Activated T-cell treated with anti-CD3 and anti-CD28 coated beads, Interleukin-2, amount 50 U/mL, for 72 hours (primary cell): ENCODE data around the gene CCDC69. TPM values are rescaled to one million over a fixed set of nuclear protein-coding genes. Genes with fewer than 3 reads are reported as not detected.

Experiments used
- ATAC-seq, 2 donors: fragments of 150-1000 bp; cut with Tn5 transposase; replicated peaks in 1 of 2; 2 replicates each; pipeline ENCODE4 v1.10.0; 2021; ENCODE audit warnings: moderate library complexity in 2 of 2, mild to moderate bottlenecking in 1 of 2
- DNase-seq, 2 donors: peaks; one replicate each; pipeline ENCODE4 v3.0.0; 2021 to 2022; ENCODE audit warnings: mixed read lengths in 1 of 2
- H3K27ac Mint-ChIP-seq: one replicate; pipeline ENCODE4 v1.8.0; 2022; ENCODE audit warnings: mild to moderate bottlenecking, moderate library complexity, mixed read lengths
- H3K27me3 Mint-ChIP-seq: one replicate; pipeline ENCODE4 v1.8.0; 2022; ENCODE audit warnings: low read depth, mixed read lengths
- H3K36me3 Mint-ChIP-seq, 2 donors: one replicate each; pipeline ENCODE4 v1.8.0; 2022; ENCODE audit warnings: mixed read lengths in 2 of 2, mild to moderate bottlenecking in 1 of 2; ENCODE audit not compliant: insufficient read depth in 2 of 2
- H3K4me1 Mint-ChIP-seq: one replicate; pipeline ENCODE4 v1.8.0; 2022; ENCODE audit warnings: low read depth, mixed read lengths
- H3K4me3 Mint-ChIP-seq, 2 donors: one replicate each; pipeline ENCODE4 v1.8.0; 2022; ENCODE audit warnings: mild to moderate bottlenecking in 2 of 2, mixed read lengths in 2 of 2, moderate library complexity in 2 of 2
- H3K9me3 Mint-ChIP-seq, 2 donors: one replicate each; pipeline ENCODE4 v1.8.0; 2022; ENCODE audit warnings: mixed read lengths in 2 of 2
- total RNA-seq, 2 donors: library from RNA; stranded (reverse); gene quantifications; one replicate each; pipeline ENCODE4 v1.2.3, GENCODE V29; 2022

Gene CCDC69
- total RNA-seq, 2 donors from 2014 or later: 44.8 to 53.1 TPM

DNA sequence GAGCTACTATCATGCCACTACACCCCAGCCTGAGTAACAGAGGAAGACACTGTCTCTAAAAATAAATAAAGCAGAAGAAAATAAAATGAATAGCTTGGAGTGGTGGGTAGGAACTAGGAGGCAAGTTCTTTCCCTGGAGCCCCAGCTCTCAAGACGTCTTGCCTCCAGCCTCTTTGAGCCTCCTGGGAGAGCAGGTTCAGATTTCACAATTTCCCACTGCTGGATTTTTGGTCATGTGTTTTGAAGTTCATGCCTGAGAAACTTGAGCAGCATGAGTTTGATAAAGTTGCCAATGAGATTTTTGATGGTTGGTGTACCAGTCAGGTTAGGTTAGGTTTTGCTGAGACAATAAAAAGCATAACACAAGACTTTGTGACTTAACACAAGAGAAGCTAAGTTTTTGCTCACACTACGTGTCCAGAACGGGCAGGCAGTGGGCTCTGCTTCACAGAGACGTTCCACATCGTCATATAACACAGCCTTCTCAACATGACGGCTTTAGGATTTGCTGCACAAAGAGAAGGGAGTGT is 4.1 kb upstream of the CCDC69 start:
- Mint-ChIP-seq H3K27me3 (no peaks in the 10 kb centered on the region), H3K4me1 (peaks cover 18% of the 10 kb centered on the region), H3K4me3 (no peak overlapping the region), H3K27ac (no peak overlapping the region), H3K9me3 (no peaks in the 10 kb centered on the region), H3K36me3 (no peaks in the 10 kb centered on the region)
- no peak for DNase-seq
- ATAC-seq: no peak

- H3K4me3 Mint-ChIP-seq: peak overlapping the region; percentile 52 to 95
Measured at GRCh38 chr5:151225475-151225874, 1.6 kb upstream of the CCDC69 start.

GRCh38 chr5:151225071-151225470 is 1.2 kb upstream of the CCDC69 start:
- no peak for ATAC-seq
- DNase-seq: no peak
- H3K36me3 Mint-ChIP-seq: peaks cover 5% of the 10 kb centered on the region in 2 donors
- peaks cover 47% of the 10 kb centered on the region for H3K4me1 Mint-ChIP-seq
- H3K9me3 Mint-ChIP-seq: no peaks in the 10 kb centered on the region
- H3K4me3 Mint-ChIP-seq: peak overlapping the region; percentile 52 to 95
- H3K27ac Mint-ChIP-seq: peak overlapping the region; percentile 64
- H3K27me3 Mint-ChIP-seq: no peaks in the 10 kb centered on the region

More at GRCh38 chr5:151225475-151225874, 1.6 kb upstream of the CCDC69 start:
- Mint-ChIP-seq H3K4me1 (peaks cover 43% of the 10 kb centered on the region), H3K27ac (peak overlapping the region; percentile 64), H3K36me3 (peaks cover 5% of the 10 kb centered on the region in 2 donors), H3K9me3 (no peaks in the 10 kb centered on the region), H3K27me3 (no peaks in the 10 kb centered on the region)
- DNase-seq (no peak), ATAC-seq (no peak)

DNA sequence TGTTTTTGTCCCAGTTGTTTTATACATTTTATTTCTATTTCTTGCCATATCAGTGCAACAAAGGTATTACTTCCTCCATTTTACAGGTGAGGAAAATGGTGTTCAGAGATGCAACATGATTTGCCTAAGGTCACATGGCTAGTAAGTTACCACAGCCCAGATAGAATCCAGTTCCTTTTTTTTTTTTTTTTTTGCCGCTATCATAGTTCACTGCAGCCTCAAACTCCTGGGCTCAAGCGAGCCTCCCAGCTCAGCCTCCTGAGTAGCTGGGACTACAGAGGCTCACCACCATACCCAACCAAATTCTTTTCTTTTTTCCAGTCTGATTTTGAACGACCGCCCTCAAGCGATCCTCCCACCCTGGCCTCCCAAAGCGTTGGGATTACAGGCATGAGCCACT is 480 bp upstream of the CCDC69 start:
- no peaks in the 10 kb centered on the region for H3K9me3 Mint-ChIP-seq
- DNase-seq (no peak), ATAC-seq (no peak)
- H3K4me3 Mint-ChIP-seq: peak overlapping the region; percentile 80 to 95
- no peaks in the 10 kb centered on the region for H3K27me3 Mint-ChIP-seq
- H3K27ac Mint-ChIP-seq: peak overlapping the region; percentile 84
- peaks cover 5% of the 10 kb centered on the region in 2 donors for H3K36me3 Mint-ChIP-seq
- H3K4me1 Mint-ChIP-seq: peaks cover 54% of the 10 kb centered on the region

DNA sequence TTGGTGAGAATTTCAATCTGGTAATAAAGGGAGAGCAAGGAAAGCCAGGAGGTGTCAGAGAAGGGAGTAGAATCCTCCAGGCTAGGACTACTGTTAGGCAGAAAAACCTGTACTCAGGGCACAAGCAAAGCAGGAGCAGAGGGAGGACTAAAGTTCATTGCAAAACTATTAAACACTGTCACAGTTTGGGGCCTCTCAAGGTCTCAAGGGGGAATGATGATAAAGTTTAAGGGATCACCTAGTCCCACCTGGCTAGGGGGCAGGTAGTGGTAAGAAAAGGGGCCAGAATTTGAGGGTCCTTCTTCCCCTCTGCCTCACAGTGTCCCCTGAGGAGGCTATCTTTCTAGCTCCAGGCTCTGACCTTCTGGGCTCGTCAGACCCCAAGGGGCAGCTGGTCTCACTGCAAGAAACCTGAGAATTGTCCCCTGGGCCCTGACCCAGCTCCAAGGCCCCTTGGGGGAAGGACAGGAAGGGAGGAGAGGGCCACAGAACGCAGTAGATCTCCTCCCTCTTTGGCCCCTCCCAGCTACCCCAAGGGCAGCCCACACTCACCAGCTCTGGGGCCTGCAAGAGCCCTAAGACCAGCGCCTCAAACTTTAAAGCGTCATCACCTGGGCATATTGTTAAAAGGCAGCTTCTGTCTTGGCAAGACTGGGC is 974 bp downstream of the CCDC69 start:
- peak; percentile 71 to 74 for DNase-seq
- H3K9me3 Mint-ChIP-seq: no peaks in the 10 kb centered on the region
- H3K27me3 Mint-ChIP-seq: no peaks in the 10 kb centered on the region

DNA sequence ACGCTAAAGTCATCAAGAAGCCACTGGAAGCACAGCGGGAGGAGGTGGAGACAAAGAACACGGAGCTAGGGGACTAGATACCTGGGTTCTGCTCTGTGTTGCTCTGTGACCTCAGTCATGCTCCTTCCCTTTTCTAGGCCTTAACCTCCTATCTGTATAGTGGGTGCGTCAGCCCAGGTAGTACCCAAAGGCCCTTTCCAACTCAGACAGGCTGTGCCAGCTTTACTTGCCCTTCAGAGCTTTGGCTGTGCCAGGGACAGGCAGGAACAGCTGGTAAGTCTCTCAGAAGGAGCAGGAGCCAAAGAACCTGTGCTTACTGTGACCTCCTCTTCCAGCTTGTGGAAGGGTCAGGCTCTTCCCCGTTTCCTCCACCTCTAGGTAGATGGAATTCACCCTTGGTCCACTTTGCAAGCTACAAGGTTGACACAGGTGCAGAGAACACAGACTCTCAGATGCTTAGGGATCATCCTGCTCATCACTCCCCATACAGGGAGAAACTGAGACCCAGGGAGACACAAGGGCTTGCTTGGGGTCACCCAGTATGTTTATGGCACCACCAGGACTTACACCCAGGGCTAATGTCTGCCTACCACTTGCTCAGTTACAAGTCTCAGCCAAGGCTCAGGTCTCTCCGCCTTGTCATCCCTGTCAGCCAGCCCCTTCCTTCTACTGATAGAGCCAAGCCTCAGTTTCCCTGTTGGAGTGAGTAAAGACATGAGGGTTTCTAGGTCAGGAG is 1.7 kb downstream of the CCDC69 start:
- ATAC-seq (peak; percentile 22 to 29), DNase-seq (no peak)
- H3K36me3 Mint-ChIP-seq: peaks cover 5 to 6% of the 10 kb centered on the region in 2 donors
- peaks cover 75% of the 10 kb centered on the region for H3K4me1 Mint-ChIP-seq
- H3K4me3 Mint-ChIP-seq: peak overlapping the region; percentile 80 to 95
- no peaks in the 10 kb centered on the region for H3K27me3 Mint-ChIP-seq
- no peaks in the 10 kb centered on the region for H3K9me3 Mint-ChIP-seq
- H3K27ac Mint-ChIP-seq: peak overlapping the region; percentile 84

More for the DNA sequence above, 974 bp downstream of the CCDC69 start:
- peak overlapping the region; percentile 80 to 95 for H3K4me3 Mint-ChIP-seq
- H3K36me3 Mint-ChIP-seq: peaks cover 5% of the 10 kb centered on the region in 2 donors
- peak; percentile 81 to 85 for ATAC-seq
- H3K27ac Mint-ChIP-seq: peak overlapping the region; percentile 84
- H3K4me1 Mint-ChIP-seq: peaks cover 68% of the 10 kb centered on the region

GRCh38 chr5:151221574-151221973 is 2.3 kb downstream of the CCDC69 start:
- Mint-ChIP-seq H3K27ac (peak overlapping the region; percentile 84), H3K27me3 (no peaks in the 10 kb centered on the region), H3K9me3 (no peaks in the 10 kb centered on the region), H3K4me1 (peaks cover 81% of the 10 kb centered on the region), H3K36me3 (peaks cover 5 to 6% of the 10 kb centered on the region in 2 donors), H3K4me3 (peak overlapping the region; percentile 80 to 95)
- DNase-seq (no peak), ATAC-seq (peak; percentile 35 to 51)

DNA sequence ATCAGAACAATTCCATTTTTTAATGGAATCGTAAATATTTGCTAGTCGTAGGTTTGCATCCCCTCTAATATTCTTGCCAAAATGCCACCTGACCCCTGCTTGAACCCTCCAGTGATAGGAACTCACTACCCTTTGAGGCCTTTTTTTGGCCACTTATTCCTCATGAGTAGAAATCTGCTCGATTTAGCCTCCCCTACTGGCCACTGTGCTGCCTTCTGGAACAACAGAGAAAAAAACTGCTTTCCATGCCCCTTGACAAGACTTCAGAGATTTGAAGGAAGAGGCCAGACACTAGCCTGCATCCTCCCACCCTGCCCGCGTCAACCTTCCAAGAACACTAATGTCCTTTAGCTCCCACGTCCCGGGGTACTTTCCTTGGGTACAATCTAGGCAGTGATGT is 4.1 kb downstream of the CCDC69 start:
- H3K4me3 Mint-ChIP-seq: peak overlapping the region in 1 of 2 donors; percentile 20
- ATAC-seq: no peak
- no peaks in the 10 kb centered on the region for H3K9me3 Mint-ChIP-seq
- no peak for DNase-seq
- peaks cover 89% of the 10 kb centered on the region for H3K4me1 Mint-ChIP-seq
- no peaks in the 10 kb centered on the region for H3K27me3 Mint-ChIP-seq
- H3K27ac Mint-ChIP-seq: peak overlapping the region; percentile 62
- H3K36me3 Mint-ChIP-seq: peaks cover 5 to 11% of the 10 kb centered on the region in 2 donors

DNA sequence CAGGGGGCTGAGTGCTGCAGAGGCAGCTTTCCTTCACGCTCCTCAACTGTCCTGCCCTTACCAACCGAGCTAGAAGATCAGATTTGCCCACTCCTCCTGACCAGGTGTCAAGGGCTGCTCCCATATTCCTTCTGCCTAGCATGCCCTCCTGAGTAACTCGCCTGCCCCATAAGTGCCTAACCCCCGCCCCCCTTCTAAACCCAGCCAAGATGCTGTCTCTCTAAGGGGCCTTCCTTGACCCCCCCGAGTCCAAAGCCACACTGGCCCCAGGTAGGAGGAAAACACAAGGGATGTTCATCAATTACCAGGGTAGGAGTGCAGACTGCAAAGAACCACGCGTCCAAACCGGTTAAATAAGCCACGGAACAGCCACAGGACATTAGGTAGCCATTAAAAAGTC is 4.8 kb downstream of the CCDC69 start:
- Mint-ChIP-seq H3K27ac (peak overlapping the region; percentile 52), H3K4me3 (no peak overlapping the region), H3K4me1 (peaks cover 89% of the 10 kb centered on the region), H3K36me3 (peaks cover 5 to 11% of the 10 kb centered on the region in 2 donors), H3K9me3 (no peaks in the 10 kb centered on the region), H3K27me3 (no peaks in the 10 kb centered on the region)
- ATAC-seq (no peak), DNase-seq (no peak)

- Mint-ChIP-seq H3K4me1 (peaks cover 98% of the 10 kb centered on the region), H3K36me3 (peaks cover 5 to 11% of the 10 kb centered on the region in 2 donors), H3K9me3 (no peaks in the 10 kb centered on the region), H3K27me3 (no peaks in the 10 kb centered on the region), H3K27ac (peak overlapping the region; percentile 80), H3K4me3 (peak overlapping the region; percentile 29 to 43)
- no peak for ATAC-seq
- DNase-seq: no peak
Measured at GRCh38 chr5:151218177-151218576, 5.7 kb downstream of the CCDC69 start.

GRCh38 chr5:151216781-151217180 is 7.1 kb downstream of the CCDC69 start:
- ATAC-seq (no peak), DNase-seq (no peak)
- peaks cover 95% of the 10 kb centered on the region for H3K4me1 Mint-ChIP-seq
- H3K4me3 Mint-ChIP-seq: no peak overlapping the region
- peaks cover 5 to 11% of the 10 kb centered on the region in 2 donors for H3K36me3 Mint-ChIP-seq
- H3K9me3 Mint-ChIP-seq: no peaks in the 10 kb centered on the region
- no peaks in the 10 kb centered on the region for H3K27me3 Mint-ChIP-seq
- H3K27ac Mint-ChIP-seq: peak overlapping the region; percentile 26

DNA sequence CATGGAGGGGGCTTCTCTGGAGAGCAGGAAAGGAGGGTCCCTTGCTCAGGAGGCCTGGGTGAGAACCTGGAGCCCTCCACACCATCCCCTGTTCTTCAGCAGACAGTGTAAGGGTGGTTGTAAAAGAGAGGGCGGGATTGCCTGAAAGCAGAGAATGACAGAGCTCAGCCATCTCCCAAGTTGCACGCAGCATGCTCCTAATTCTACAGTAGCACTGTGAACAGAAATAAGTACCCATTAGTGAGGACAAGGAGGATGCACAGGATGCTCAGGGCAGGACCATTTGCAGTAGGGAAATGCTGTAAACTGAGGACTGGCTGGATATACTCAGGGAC is 8.4 kb downstream of the CCDC69 start:
- DNase-seq (no peak), ATAC-seq (no peak)
- H3K27ac Mint-ChIP-seq: peak overlapping the region; percentile 97
- H3K36me3 Mint-ChIP-seq: peaks cover 0 to 7% of the 10 kb centered on the region in 2 donors
- H3K4me3 Mint-ChIP-seq: peak overlapping the region; percentile 93 to 96
- no peaks in the 10 kb centered on the region for H3K9me3 Mint-ChIP-seq
- peaks cover 95% of the 10 kb centered on the region for H3K4me1 Mint-ChIP-seq
- no peaks in the 10 kb centered on the region for H3K27me3 Mint-ChIP-seq
